ENCODE measurements around the gene ADARB2. TPM values are rescaled to one million over a fixed set of nuclear protein-coding genes. Genes with fewer than 3 reads are reported as not detected.

The ADARB2 gene
- total RNA-seq, 1 donor from 2014 or later: 0.08 TPM

GRCh38 chr10:1366811-1367425 lies 370.4 kb downstream of the ADARB2 start:
- H3K36me3 ChIP-seq (ENCODE audit: control insufficient read depth, insufficient read depth, low read length): no peaks in the 10 kb centered on the region
- DNase-seq (ENCODE audit: low read depth): no peak
- H3K27me3 ChIP-seq (ENCODE audit: control insufficient read depth, insufficient read depth, low read length): peaks cover 12% of the 10 kb centered on the region
- no peak overlapping the region for H3K4me3 ChIP-seq (ENCODE audit: low read depth, low read length)
- no peak for TF ChIP-seq CTCF (IDR thresholded peaks at IDR 0.05; ENCODE audit: insufficient read depth, low read length, poor library complexity, severe bottlenecking)

- no peak for TF ChIP-seq CTCF (IDR thresholded peaks at IDR 0.05; ENCODE audit: insufficient read depth, low read length, poor library complexity, severe bottlenecking)
These were observed 371.0 kb downstream of the ADARB2 start for GRCh38 chr10:1366322-1366691.

GRCh38 chr10:1365540-1366321 lies 371.6 kb downstream of the ADARB2 start:
- no peak for TF ChIP-seq CTCF (IDR thresholded peaks at IDR 0.05; ENCODE audit: insufficient read depth, low read length, poor library complexity, severe bottlenecking)
- H3K36me3 ChIP-seq (ENCODE audit: control insufficient read depth, insufficient read depth, low read length): no peaks in the 10 kb centered on the region
- peaks cover 12% of the 10 kb centered on the region for H3K27me3 ChIP-seq (ENCODE audit: control insufficient read depth, insufficient read depth, low read length)
- no peak overlapping the region for H3K4me3 ChIP-seq (ENCODE audit: low read depth, low read length)
- DNase-seq (ENCODE audit: low read depth): no peak

More at GRCh38 chr10:1366322-1366691, 371.0 kb downstream of the ADARB2 start:
- H3K36me3 ChIP-seq (ENCODE audit: control insufficient read depth, insufficient read depth, low read length): no peaks in the 10 kb centered on the region
- no peak overlapping the region for H3K4me3 ChIP-seq (ENCODE audit: low read depth, low read length)
- peaks cover 12% of the 10 kb centered on the region for H3K27me3 ChIP-seq (ENCODE audit: control insufficient read depth, insufficient read depth, low read length)
- DNase-seq (ENCODE audit: low read depth): no peak

GRCh38 chr10:1364151-1364910 lies 373.0 kb downstream of the ADARB2 start:
- Histone ChIP-seq H3K4me3 (ENCODE audit: low read depth, low read length) (no peak overlapping the region), H3K36me3 (ENCODE audit: control insufficient read depth, insufficient read depth, low read length) (no peaks in the 10 kb centered on the region), H3K27me3 (ENCODE audit: control insufficient read depth, insufficient read depth, low read length) (peaks cover 12% of the 10 kb centered on the region)
- DNase-seq (ENCODE audit: low read depth): no peak
- no peak for TF ChIP-seq CTCF (IDR thresholded peaks at IDR 0.05; ENCODE audit: insufficient read depth, low read length, poor library complexity, severe bottlenecking)

GRCh38 chr10:1363446-1364121 lies 373.7 kb downstream of the ADARB2 start:
- Histone ChIP-seq H3K36me3 (ENCODE audit: control insufficient read depth, insufficient read depth, low read length) (no peaks in the 10 kb centered on the region), H3K27me3 (ENCODE audit: control insufficient read depth, insufficient read depth, low read length) (peaks cover 12% of the 10 kb centered on the region), H3K4me3 (ENCODE audit: low read depth, low read length) (no peak overlapping the region)
- DNase-seq (ENCODE audit: low read depth): no peak
- TF ChIP-seq CTCF (IDR thresholded peaks at IDR 0.05; ENCODE audit: insufficient read depth, low read length, poor library complexity, severe bottlenecking): no peak

Data from kidney epithelial cell (primary cell).